NCI-H345 treated with DMSO at 0.1 percent for 48 hours (cell line): ENCODE results near the gene ADAMTS2.
"Not testable (repeated sequence)": the region's sequence is repeated elsewhere in the genome, so short reads cannot be mapped to it uniquely, and the experiment has no call there.

ENCODE experiments used
- DNase-seq: peaks from one replicate; lab custom pipeline; 2025; ENCODE audit not compliant: unreplicated experiment; lab: John Stamatoyannopoulos, UW

The ADAMTS2 gene

DNA sequence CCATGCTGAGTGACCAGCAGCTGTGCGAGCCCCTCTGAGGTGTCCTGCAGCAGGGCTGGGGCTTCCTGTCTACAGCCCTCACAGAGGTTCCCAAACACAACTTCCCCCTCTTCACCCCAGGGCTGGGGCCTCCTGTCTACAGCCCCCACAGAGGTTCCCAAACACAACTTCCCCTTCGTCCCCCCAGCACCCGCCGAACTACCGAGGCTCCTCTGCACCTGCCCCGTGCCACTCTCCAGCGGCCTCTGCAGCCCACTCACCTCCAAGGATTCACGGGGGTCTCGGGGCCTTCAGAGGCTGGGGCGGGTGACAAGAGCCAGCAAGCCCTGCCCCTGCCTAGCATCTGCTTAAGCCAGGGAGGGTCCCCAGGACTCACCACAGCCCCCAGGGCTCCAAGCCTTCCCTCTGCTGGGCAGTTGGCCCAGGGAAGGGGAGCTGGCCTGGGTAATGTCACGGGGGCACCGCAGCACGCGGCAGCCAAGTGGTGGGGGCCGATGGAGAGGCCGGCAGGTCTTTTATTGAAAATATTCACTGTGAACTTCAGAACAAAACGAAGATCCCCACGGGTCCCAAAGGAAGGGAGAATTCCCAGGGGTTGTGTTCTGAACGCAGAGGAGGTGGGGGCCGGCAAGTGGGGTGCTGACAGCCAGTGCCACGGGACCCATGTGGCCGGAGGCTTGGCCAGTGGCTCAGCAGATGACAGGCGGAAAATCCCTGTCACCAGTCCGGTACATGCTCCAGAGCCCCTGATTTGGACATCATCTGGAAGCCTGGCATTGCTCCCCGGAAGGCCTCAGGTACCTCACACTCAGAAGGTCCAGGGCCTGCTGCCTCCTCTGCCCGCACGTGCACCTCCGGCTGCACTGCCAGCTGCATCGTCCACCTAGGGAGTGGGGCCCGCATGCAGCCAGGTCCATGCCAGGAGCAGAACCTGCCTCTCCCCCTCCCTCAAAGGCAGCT is 125.3 kb downstream of the ADAMTS2 start:
- DNase-seq: no peak

DNA sequence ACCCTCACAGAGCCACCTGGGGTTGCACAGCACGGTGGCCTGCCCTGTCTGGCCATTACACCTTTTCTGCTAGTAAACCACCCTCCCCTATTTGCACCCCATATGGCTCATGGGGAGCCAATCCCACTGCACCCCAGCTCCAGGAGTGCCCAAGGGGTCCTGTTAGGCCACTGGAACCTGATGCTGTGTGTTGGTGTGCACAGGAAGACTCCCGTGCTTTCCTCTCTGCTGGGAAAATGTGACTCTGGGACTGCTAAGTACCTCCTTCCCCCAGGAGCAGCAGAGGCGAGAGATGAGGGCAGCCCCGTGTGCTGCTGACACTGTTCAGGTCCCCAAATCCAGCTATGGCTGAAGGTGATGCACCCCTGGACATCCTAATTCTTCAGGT is 126.3 kb downstream of the ADAMTS2 start:
- DNase-seq: no peak

GRCh38 chr5:179217956-179218942 is 127.0 kb downstream of the ADAMTS2 start:
- DNase-seq: no peak

DNA sequence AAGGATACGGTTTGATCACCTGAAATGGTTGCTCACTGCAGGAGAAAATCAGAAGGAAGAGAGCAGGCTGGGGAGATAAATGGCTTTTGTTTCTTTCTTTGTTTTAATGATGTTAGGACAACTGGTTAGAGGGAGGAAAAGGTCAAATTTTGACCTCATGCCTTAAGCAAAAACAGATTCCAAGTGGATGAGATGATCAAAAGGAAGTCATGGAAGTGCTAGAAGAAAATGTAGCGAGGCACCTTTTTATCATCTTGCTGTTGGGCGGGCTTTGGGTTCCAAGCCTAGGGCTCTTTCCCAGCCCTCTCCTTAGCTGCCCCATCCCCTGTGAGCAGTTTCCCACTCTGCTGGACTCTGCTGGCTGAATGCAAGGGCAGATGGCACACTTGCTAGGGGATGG is 127.9 kb downstream of the ADAMTS2 start:
- DNase-seq: no peak

GRCh38 chr5:179216381-179216780 is 128.9 kb downstream of the ADAMTS2 start:
- DNase-seq: not testable (repeated sequence)

DNA sequence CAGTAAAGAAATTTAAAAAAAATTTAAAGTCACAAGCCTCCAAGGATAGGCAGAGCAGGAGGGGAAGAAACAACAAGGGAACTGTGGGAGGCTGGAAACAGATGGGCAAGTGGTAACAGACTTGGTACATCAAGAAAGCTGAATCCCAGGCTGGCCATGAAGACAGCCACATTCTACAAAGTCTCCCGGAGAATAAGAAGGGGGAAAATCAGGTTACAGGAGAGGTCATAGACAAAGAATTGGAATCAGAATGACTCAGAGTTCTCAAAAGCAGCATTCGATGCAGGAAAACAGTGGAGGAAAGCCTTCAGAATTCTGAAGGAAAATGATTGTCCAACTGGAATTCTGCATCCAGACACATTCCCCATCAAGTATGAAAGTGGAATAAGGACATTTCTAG is 129.7 kb downstream of the ADAMTS2 start:
- DNase-seq: no peak

GRCh38 chr5:179214678-179215077 is 130.6 kb downstream of the ADAMTS2 start:
- no peak for DNase-seq

DNA sequence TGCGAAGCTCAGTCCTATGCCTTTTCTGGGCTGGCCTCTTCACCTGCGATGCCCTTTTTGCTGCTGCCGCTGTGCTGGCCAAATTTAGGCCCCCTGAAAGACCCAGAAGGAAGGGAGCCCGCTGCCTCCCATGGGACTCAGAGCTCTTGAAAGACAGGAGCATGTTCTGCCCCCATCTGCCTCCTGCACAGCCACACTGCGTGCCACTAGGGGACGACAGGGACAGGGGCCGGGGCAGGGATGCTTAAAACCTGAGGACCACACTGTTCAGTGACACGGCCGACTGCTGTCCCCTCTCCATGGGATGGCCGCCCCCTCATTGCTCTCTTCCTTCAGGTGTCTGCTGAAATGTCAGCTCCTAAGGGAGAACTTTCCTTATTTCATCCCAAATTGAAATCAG is 132.4 kb downstream of the ADAMTS2 start:
- DNase-seq: no peak

DNA sequence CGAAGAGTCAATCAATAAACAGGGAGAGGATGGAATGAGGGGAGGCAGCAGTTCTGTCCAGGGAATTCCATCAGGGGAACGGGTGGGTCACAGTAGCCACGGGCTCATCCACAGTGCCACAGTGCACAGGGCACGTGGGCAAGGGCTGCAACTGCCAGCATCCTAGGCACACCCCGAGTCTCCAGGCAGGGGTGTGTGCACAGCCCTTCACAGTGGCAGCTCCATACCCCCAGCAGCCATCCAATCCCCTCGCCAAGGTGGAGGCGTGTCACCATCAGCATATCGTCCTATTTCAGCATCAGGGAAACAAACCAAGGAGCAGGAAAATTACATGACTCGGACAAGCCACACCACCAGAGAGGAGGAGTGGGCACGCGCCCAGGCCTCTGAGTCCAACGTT is 133.6 kb downstream of the ADAMTS2 start:
- no peak for DNase-seq

- no peak for DNase-seq
These were observed 134.2 kb downstream of the ADAMTS2 start for GRCh38 chr5:179211068-179211467.

GRCh38 chr5:179210478-179210877 is 134.8 kb downstream of the ADAMTS2 start:
- no peak for DNase-seq

- DNase-seq: no peak
These were observed 135.7 kb downstream of the ADAMTS2 start for GRCh38 chr5:179209359-179210150.

GRCh38 chr5:179208706-179209358 is 136.4 kb downstream of the ADAMTS2 start:
- DNase-seq: no peak

DNA sequence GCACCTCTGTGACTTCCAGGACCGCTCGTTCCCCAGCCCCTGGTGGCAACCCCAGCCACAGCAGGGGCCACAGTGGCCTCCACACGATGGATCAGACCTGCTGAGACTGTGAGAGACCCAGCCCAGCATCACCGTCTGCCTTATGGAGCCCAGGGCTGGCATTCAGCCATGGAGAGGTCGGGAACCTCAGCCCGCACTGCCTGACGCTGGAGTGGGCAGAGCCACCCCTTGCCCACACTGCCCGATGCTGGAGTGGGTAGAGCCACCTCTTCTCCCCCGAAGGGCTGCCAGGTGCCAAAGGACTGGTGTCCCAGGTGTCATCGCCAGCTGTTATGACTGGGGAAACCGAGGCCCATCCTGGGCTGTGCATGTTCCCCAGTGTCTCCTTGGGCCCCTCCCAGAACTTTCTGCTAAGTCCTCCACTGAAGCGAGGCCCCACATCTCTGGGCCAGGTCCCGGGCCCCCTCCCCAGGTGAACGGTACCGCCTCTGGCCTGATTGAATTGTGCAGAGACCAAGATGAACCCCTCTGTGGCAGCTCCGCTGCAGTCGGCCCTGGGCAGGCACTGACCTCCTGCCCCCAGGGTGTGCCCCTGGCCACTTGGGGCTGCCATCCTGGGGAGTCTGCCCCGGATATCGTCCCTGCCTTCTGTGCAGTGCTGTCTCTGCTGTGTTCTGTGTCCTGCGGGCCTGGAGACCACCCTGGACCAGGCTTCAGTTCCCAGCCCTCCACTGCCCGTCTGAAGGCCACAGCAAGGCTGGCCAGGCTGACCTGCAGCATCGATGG is 137.1 kb downstream of the ADAMTS2 start:
- DNase-seq: no peak

- no peak for DNase-seq
These were observed 137.8 kb downstream of the ADAMTS2 start for GRCh38 chr5:179207470-179207869.

GRCh38 chr5:179206366-179206765 is 138.9 kb downstream of the ADAMTS2 start:
- no peak for DNase-seq

- no peak for DNase-seq
These were observed 140.0 kb downstream of the ADAMTS2 start for GRCh38 chr5:179205277-179205676.

DNA sequence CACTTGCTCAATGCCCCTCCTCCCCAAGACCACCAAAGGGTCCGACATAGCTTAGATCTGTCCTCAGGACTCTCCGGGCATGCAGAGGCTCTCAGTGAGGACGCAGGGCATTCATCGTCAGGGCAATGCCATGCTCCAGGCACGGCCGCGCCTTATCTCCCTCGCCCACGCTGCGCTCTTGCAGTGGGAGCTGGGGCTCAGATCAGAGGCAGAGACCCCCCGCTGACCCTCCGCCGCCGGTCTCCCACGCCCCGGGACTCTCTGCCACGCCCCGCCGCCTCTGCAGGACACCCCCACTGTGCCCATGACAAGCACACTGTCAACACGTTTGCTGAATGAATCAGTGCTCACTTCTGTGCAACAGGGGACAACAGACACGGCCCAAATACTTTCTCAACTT is 140.7 kb downstream of the ADAMTS2 start:
- no peak for DNase-seq

GRCh38 chr5:179203248-179203647 is 142.0 kb downstream of the ADAMTS2 start:
- DNase-seq: no peak

- no peak for DNase-seq
These were observed 143.3 kb downstream of the ADAMTS2 start for GRCh38 chr5:179201986-179202385.
